SK-N-SH (cell line): ENCODE data around the gene SLC2A13.

Source experiments
- CHD2 ChIP-seq: fragments of 150-350 bp; IDR thresholded peaks from 2 replicates; pipeline ENCODE4 v1.6.1; 2018; ENCODE audit warnings: low read length; ENCODE audit not compliant: partially characterized antibody
- RAD21 ChIP-seq: IDR thresholded peaks from 2 replicates; pipeline ENCODE4 v1.6.1; 2012; ENCODE audit warnings: mild to moderate bottlenecking, low read length
- RCOR1 ChIP-seq: fragments of 150-350 bp; IDR thresholded peaks from 2 replicates; pipeline ENCODE4 v1.6.1; 2017; ENCODE audit warnings: antibody characterized with exemption, low read length
- TF ChIP-seq, protein P1 (sequence below): IDR thresholded peaks from 2 replicates; pipeline ENCODE4 v1.4.0; 2012; ENCODE audit warnings: low read depth
- TF ChIP-seq, protein P2 (sequence below): fragments of 200-600 bp; sonication (generic); IDR thresholded peaks from 2 replicates; pipeline ENCODE4 v1.6.1; 2017; ENCODE audit warnings: antibody characterized with exemption, mild to moderate bottlenecking, moderate library complexity
- TF ChIP-seq, protein P3 (sequence below): fragments of 150-350 bp; IDR thresholded peaks from 2 replicates; pipeline ENCODE4 v1.6.1; 2016; ENCODE audit warnings: mild to moderate bottlenecking, low read depth, low read length
- TF ChIP-seq, protein P4 (sequence below): IDR thresholded peaks from 2 replicates; pipeline ENCODE4 v1.4.0; 2012; ENCODE audit warnings: low read depth, borderline replicate concordance

DNA sequence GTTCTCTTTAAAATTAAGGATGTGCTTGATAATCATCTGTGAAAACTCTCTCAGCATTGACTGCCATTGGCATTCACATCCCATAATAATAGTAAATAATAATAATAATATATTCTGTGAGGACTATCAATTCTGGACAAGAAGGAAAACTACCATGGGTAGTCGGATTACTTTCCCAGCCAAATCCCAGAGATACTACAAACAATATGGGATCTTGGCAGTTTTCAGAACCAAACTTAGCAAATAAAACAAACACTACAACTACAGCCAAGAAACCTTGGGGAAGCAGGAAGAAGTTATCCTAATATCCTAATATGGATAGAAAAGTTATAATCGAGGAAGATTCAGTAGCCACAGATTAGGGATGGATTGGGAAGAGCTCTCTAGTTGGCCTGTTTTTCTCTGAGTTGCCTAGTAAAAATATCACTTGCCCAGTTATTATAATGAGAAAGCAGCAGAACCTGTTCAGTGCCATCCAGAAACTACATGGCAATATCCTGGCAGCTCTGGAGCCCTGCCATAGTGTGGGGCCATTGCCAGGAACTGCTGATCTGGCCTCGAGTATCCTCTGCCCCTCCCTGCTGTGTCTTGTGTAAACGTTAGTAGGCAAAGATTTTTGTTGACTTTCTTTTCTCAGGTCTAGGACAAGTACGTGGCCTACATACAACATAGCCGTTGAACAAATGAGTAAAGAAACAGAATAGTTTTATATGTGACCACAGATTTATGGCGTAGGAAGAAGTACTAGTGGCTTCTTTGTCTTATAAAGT, 193.5 kb downstream of the SLC2A13 start:
- TF ChIP-seq RCOR1 (no peak), RAD21 (no peak), CHD2 (no peak)
- TF ChIP-seq, protein P1, sequence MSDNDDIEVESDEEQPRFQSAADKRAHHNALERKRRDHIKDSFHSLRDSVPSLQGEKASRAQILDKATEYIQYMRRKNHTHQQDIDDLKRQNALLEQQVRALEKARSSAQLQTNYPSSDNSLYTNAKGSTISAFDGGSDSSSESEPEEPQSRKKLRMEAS: no peak
- TF ChIP-seq, protein P2, sequence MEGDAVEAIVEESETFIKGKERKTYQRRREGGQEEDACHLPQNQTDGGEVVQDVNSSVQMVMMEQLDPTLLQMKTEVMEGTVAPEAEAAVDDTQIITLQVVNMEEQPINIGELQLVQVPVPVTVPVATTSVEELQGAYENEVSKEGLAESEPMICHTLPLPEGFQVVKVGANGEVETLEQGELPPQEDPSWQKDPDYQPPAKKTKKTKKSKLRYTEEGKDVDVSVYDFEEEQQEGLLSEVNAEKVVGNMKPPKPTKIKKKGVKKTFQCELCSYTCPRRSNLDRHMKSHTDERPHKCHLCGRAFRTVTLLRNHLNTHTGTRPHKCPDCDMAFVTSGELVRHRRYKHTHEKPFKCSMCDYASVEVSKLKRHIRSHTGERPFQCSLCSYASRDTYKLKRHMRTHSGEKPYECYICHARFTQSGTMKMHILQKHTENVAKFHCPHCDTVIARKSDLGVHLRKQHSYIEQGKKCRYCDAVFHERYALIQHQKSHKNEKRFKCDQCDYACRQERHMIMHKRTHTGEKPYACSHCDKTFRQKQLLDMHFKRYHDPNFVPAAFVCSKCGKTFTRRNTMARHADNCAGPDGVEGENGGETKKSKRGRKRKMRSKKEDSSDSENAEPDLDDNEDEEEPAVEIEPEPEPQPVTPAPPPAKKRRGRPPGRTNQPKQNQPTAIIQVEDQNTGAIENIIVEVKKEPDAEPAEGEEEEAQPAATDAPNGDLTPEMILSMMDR: no peak
- TF ChIP-seq, protein P3, sequence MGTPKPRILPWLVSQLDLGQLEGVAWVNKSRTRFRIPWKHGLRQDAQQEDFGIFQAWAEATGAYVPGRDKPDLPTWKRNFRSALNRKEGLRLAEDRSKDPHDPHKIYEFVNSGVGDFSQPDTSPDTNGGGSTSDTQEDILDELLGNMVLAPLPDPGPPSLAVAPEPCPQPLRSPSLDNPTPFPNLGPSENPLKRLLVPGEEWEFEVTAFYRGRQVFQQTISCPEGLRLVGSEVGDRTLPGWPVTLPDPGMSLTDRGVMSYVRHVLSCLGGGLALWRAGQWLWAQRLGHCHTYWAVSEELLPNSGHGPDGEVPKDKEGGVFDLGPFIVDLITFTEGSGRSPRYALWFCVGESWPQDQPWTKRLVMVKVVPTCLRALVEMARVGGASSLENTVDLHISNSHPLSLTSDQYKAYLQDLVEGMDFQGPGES: no peak
- TF ChIP-seq, protein P4, sequence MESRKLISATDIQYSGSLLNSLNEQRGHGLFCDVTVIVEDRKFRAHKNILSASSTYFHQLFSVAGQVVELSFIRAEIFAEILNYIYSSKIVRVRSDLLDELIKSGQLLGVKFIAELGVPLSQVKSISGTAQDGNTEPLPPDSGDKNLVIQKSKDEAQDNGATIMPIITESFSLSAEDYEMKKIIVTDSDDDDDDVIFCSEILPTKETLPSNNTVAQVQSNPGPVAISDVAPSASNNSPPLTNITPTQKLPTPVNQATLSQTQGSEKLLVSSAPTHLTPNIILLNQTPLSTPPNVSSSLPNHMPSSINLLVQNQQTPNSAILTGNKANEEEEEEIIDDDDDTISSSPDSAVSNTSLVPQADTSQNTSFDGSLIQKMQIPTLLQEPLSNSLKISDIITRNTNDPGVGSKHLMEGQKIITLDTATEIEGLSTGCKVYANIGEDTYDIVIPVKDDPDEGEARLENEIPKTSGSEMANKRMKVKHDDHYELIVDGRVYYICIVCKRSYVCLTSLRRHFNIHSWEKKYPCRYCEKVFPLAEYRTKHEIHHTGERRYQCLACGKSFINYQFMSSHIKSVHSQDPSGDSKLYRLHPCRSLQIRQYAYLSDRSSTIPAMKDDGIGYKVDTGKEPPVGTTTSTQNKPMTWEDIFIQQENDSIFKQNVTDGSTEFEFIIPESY: no peak
